PC-3 (cell line): ENCODE data around the gene CSF2.

ENCODE experiments used
- CTCF ChIP-seq: fragments of 300-600 bp; sonication (generic); conservative IDR thresholded peaks from 2 replicates; pipeline ENCODE4 v1.5.1; 2017; ENCODE audit warnings: antibody characterized with exemption, low read depth, mild to moderate bottlenecking, low read length
- EZH2 ChIP-seq: fragments of 300-600 bp; sonication (generic); IDR thresholded peaks from one replicate; pipeline ENCODE4 v1.6.1; 2017; ENCODE audit warnings: antibody characterized with exemption, mild to moderate bottlenecking, low read length; ENCODE audit not compliant: unreplicated experiment
- EZH2phosphoT487 ChIP-seq: fragments of 300-600 bp; sonication (generic); IDR thresholded peaks from 2 replicates; pipeline ENCODE4 v1.6.1; 2018; ENCODE audit warnings: mild to moderate bottlenecking, antibody characterized with exemption, low read length, borderline replicate concordance

- TF ChIP-seq CTCF (no peak), EZH2 (no peak), EZH2phosphoT487 (no peak)
Observed at GRCh38 chr5:132046880-132047299, 26.7 kb upstream of the CSF2 start.
